Astrocyte (in vitro differentiated cells and primary cell): ENCODE data around the gene PAPLN.

Source experiments
- EZH2 ChIP-seq: IDR thresholded peaks from 2 replicates; pipeline ENCODE4 v1.6.1; 2012; ENCODE audit warnings: mild to moderate bottlenecking, low read length, inconsistent platforms; ENCODE audit not compliant: insufficient read depth
- TF ChIP-seq, protein P1 (sequence below): IDR thresholded peaks from 2 replicates; pipeline ENCODE4 v1.5.1; 2011; ENCODE audit warnings: low read depth, mild to moderate bottlenecking, inconsistent platforms, low read length, moderate library complexity; ENCODE audit not compliant: insufficient read depth

DNA sequence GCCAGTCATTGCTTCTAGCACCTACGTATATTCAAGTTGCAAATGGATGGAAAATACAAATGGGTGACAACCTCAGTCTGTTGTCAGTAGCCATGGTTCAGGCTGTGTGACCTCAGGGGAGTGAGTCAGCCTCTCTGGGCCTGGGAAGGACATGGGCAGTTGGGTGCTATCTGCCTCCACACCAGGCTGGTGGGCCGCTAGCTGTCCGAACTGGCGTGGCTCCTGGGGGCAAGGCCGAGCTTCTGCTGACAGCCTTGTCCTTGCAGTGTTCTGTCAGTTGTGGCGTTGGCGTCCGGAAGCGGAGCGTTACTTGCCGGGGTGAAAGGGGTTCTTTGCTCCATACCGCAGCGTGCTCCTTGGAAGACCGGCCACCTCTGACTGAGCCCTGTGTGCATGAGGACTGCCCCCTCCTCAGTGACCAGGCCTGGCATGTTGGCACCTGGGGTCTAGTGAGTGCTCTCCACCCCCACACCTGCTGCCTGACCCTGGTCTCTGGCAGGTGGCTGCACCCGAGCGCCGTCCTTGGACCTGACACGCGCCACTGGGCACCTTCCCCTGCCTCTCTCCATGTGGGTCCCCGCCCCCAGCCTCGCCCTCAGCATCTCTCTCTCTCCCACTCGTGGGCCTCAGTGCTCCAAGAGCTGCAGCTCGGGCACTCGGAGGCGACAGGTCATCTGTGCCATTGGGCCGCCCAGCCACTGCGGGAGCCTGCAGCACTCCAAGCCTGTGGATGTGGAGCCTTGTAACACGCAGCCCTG lies 17.1 kb downstream of the PAPLN start:
- TF ChIP-seq, protein P1, sequence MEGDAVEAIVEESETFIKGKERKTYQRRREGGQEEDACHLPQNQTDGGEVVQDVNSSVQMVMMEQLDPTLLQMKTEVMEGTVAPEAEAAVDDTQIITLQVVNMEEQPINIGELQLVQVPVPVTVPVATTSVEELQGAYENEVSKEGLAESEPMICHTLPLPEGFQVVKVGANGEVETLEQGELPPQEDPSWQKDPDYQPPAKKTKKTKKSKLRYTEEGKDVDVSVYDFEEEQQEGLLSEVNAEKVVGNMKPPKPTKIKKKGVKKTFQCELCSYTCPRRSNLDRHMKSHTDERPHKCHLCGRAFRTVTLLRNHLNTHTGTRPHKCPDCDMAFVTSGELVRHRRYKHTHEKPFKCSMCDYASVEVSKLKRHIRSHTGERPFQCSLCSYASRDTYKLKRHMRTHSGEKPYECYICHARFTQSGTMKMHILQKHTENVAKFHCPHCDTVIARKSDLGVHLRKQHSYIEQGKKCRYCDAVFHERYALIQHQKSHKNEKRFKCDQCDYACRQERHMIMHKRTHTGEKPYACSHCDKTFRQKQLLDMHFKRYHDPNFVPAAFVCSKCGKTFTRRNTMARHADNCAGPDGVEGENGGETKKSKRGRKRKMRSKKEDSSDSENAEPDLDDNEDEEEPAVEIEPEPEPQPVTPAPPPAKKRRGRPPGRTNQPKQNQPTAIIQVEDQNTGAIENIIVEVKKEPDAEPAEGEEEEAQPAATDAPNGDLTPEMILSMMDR, result no peak
- TF ChIP-seq EZH2, result no peak
